IMR-90 (cell line): ENCODE measurements around the gene ASPRV1. TPM values are rescaled to one million over a fixed set of nuclear protein-coding genes. Genes with fewer than 3 reads are reported as not detected.

Source experiments
- ATAC-seq: fragments of 200-7000 bp; cut with Tn5 transposase; 2 replicates; pipeline ENCODE4 v1.9.1; 2020; ENCODE audit warnings: low read depth, mild to moderate bottlenecking, moderate library complexity
- BruUV-seq: library from RNA; stranded (reverse); fragments of 400-500 nt; replicated peaks from 2 replicates; lab custom pipeline; 2021; lab: Mats Ljungman, UMichigan
- CTCF ChIA-PET: fragments of 300-600 bp; formaldehyde crosslinking; extraction: SDS; loops from one replicate; lab custom pipeline; 2021; ENCODE audit warnings: antibody characterized with exemption; lab: Yijun Ruan, JAX
- POLR2A ChIA-PET: fragments of 300-600 bp; sonication (Branson Sonifier 250); formaldehyde crosslinking; loops from one replicate; lab custom pipeline; 2022; ENCODE audit warnings: antibody characterized with exemption; ENCODE audit not compliant: unreplicated experiment; lab: Charles Lee
- DNase-seq: peaks from one replicate; pipeline ENCODE4 v3.0.0; 2013
- H2AFZ ChIP-seq: replicated peaks from 2 replicates; pipeline ENCODE3; 2013; ENCODE audit warnings: low read length, mild to moderate bottlenecking; ENCODE audit not compliant: poor library complexity
- H2AK5ac ChIP-seq: 2 replicates; pipeline ENCODE4 v1.6.1; 2013; ENCODE audit warnings: low read depth, low read length, inconsistent platforms
- H2AK9ac ChIP-seq: replicated peaks from 2 replicates; pipeline ENCODE3; 2013; ENCODE audit warnings: mild to moderate bottlenecking, low read depth, low read length, moderate library complexity; ENCODE audit not compliant: poor library complexity
- H2BK120ac ChIP-seq: 2 replicates; pipeline ENCODE4 v1.6.1; 2013; ENCODE audit warnings: low read depth, low read length, inconsistent platforms
- H2BK15ac ChIP-seq: 3 replicates; pipeline ENCODE4 v1.6.1; 2013; ENCODE audit warnings: low read depth, low read length, inconsistent platforms
- H2BK20ac ChIP-seq: 2 replicates; pipeline ENCODE4 v1.6.1; 2013; ENCODE audit warnings: low read depth, mild to moderate bottlenecking, inconsistent platforms, low read length, moderate library complexity
- H2BK5ac ChIP-seq: 2 replicates; pipeline ENCODE4 v1.6.1; 2013; ENCODE audit warnings: mild to moderate bottlenecking, low read depth, low read length, inconsistent platforms; ENCODE audit not compliant: poor library complexity, severe bottlenecking
- H3K14ac ChIP-seq: replicated peaks from 2 replicates; pipeline ENCODE4 v1.6.1; 2013; ENCODE audit warnings: low read depth, low read length, inconsistent platforms
- H3K18ac ChIP-seq: 2 replicates; pipeline ENCODE4 v1.6.1; 2013; ENCODE audit warnings: low read depth, low read length, control low read depth
- H3K23ac ChIP-seq: 2 replicates; pipeline ENCODE4 v1.6.1; 2013; ENCODE audit warnings: low read depth, low read length, inconsistent platforms
- H3K27ac ChIP-seq: 2 replicates; pipeline ENCODE4 v1.5.1; 2013; ENCODE audit warnings: mild to moderate bottlenecking, control low read depth, low read length; ENCODE audit not compliant: insufficient read depth
- H3K27me3 ChIP-seq: 2 replicates; pipeline ENCODE4 v1.6.1; 2013; ENCODE audit warnings: low read length; ENCODE audit not compliant: control insufficient read depth, insufficient read depth
- H3K36me3 ChIP-seq: 2 replicates; pipeline ENCODE4 v1.6.1; 2013; ENCODE audit warnings: low read length, mixed read lengths; ENCODE audit not compliant: control insufficient read depth, insufficient read depth
- H3K4ac ChIP-seq: 2 replicates; pipeline ENCODE4 v1.6.1; 2013; ENCODE audit warnings: low read depth, low read length, inconsistent platforms
- H3K4me1 ChIP-seq: 2 replicates; pipeline ENCODE4 v1.6.1; 2013; ENCODE audit warnings: low read length, mixed read lengths; ENCODE audit not compliant: control insufficient read depth, insufficient read depth
- H3K4me2 ChIP-seq: 2 replicates; pipeline ENCODE4 v1.6.1; 2013; ENCODE audit warnings: low read depth, mild to moderate bottlenecking, control low read depth, low read length, moderate library complexity
- H3K4me3 ChIP-seq: 2 replicates; pipeline ENCODE4 v1.5.1; 2013; ENCODE audit warnings: low read depth, mild to moderate bottlenecking, control low read depth, low read length, moderate library complexity; ENCODE audit not compliant: insufficient read depth
- H3K56ac ChIP-seq: 2 replicates; pipeline ENCODE4 v1.6.1; 2013; ENCODE audit warnings: low read length, inconsistent platforms; ENCODE audit not compliant: insufficient read depth; ENCODE audit errors: extremely low read depth
- H3K79me1 ChIP-seq, 2 experiments: 2 replicates each; pipeline ENCODE4 v1.6.1; 2013; ENCODE audit warnings: low read length in 2 of 2, inconsistent platforms in 1 of 2, low read depth in 1 of 2
- H3K9ac ChIP-seq: 2 replicates; pipeline ENCODE4 v1.6.1; 2013; ENCODE audit warnings: low read depth, low read length, control low read depth
- H3K9me1 ChIP-seq: 2 replicates; pipeline ENCODE4 v1.6.1; 2013; ENCODE audit warnings: low read length, inconsistent platforms; ENCODE audit not compliant: insufficient read depth
- H3K9me3 ChIP-seq: 2 replicates; pipeline ENCODE4 v1.6.1; 2013; ENCODE audit warnings: low read length; ENCODE audit not compliant: control insufficient read depth, insufficient read depth
- H4K20me1 ChIP-seq: 2 replicates; pipeline ENCODE4 v1.6.1; 2013; ENCODE audit warnings: low read length, inconsistent platforms; ENCODE audit not compliant: insufficient read depth
- H4K5ac ChIP-seq: 2 replicates; pipeline ENCODE4 v1.6.1; 2013; ENCODE audit warnings: mild to moderate bottlenecking, low read depth, low read length, control low read depth
- H4K8ac ChIP-seq, 2 experiments: 2 replicates each; pipeline ENCODE4 v1.6.1; 2013; ENCODE audit warnings: low read depth in 2 of 2, low read length in 2 of 2, control low read depth in 1 of 2, inconsistent platforms in 1 of 2
- H4K91ac ChIP-seq: 2 replicates; pipeline ENCODE4 v1.6.1; 2013; ENCODE audit warnings: low read depth, low read length, inconsistent platforms; ENCODE audit not compliant: insufficient read depth
- BHLHE40 ChIP-seq: fragments of 150-350 bp; IDR thresholded peaks from 2 replicates; pipeline ENCODE4 v1.6.1; 2016; ENCODE audit warnings: mild to moderate bottlenecking, low read depth, low read length
- MAFK ChIP-seq: IDR thresholded peaks from 2 replicates; pipeline ENCODE4 v1.6.1; 2012; ENCODE audit warnings: low read depth, low read length, improper control_type of control experiment
- RAD21 ChIP-seq: IDR thresholded peaks from 2 replicates; pipeline ENCODE4 v1.6.1; 2012; ENCODE audit warnings: low read length, improper control_type of control experiment
- WGBS, 2 experiments: methylation state at CpG; one replicate each; pipeline versions ENCODE4 v1.1.5 to v1.1.7; 2013; ENCODE audit warnings: missing lambda C conversion rate in 2 of 2; ENCODE audit not compliant: insufficient read length in 1 of 2; ENCODE audit errors: extremely low coverage in 2 of 2; 5-methylcytosine and 5-hydroxymethylcytosine counted together
- dilution Hi-C: fragments of 300-500 bp; cut with HindIII; formaldehyde crosslinking; loops from one replicate; pipeline ENCODE4 v1.14.3; 2018; ENCODE audit warnings: low sequenced_read_pairs; ENCODE audit not compliant: unreplicated experiment
- in situ Hi-C: fragments of 300-500 bp; cut with MboI; formaldehyde crosslinking; loops from 3 replicates; pipeline ENCODE4 v1.14.3; 2019; ENCODE audit warnings: low sequenced_read_pairs, inconsistent platforms, mixed read lengths
- intact Hi-C: fragments of 100-400 bp; cut with micrococcal nuclease; formaldehyde crosslinking; loops from 2 replicates; pipeline ENCODE4 v1.10.0; 2022
- polyA plus RNA-seq, 3 experiments: library from polyadenylated mRNA; depleted of rRNA; stranded (reverse); fragments of >200 nt; gene quantifications; 2 replicates each; pipeline ENCODE4 v1.2.3, GENCODE V29; 2012; ENCODE audit warnings: low replicate concordance in 1 of 3
- total RNA-seq: library from RNA; depleted of rRNA; stranded (reverse); fragments of >200 nt; gene quantifications from 2 replicates; pipeline ENCODE4 v1.2.3, GENCODE V29; 2012

Gene ASPRV1
- total and polyA plus RNA-seq, 2 of the 4 experiments (the other 2 are of a cell fraction), result 0.14 to 0.18 TPM

DNA sequence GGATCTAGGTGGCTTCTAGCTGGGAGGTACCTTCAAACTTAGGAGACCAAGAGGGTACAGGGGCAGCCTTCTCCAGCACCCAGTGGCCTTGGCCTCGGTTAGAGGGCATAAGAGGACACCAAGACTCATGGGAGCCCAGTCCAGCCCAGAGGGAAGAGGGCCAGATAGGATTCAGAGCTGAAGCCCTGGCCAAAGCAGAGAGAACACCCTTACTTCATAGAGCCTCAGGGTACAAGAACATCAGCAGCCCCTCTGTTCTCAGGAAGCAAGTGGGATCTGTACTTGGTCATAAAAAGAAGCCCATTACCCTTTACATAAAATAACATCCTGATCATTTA, 45.0 kb upstream of the ASPRV1 start:
- Histone ChIP-seq H2AK9ac (no peak overlapping the region), H3K4ac (no peak overlapping the region), H3K4me3 (no peak overlapping the region), H3K4me1 (peaks cover 3% of the 10 kb centered on the region), H2AFZ (no peak overlapping the region), H3K23ac (no peak overlapping the region), H2AK5ac (no peak overlapping the region), H2BK15ac (no peak overlapping the region), H4K5ac (no peak overlapping the region), H2BK20ac (no peak overlapping the region), H3K9me1 (peaks cover 9% of the 10 kb centered on the region; the same call in 1 of the 2 replicates), H2BK120ac (no peak overlapping the region), H3K18ac (no peak overlapping the region), H3K79me1 (no peaks in the 10 kb centered on the region), H3K9ac (no peak overlapping the region), H3K36me3 (no peaks in the 10 kb centered on the region), H3K9me3 (no peaks in the 10 kb centered on the region), H3K27me3 (no peaks in the 10 kb centered on the region), H4K20me1 (no peaks in the 10 kb centered on the region), H4K8ac (no peak overlapping the region), H3K27ac (no peak overlapping the region), H3K14ac (no peak overlapping the region), H3K56ac (no peak overlapping the region), H4K91ac (no peak overlapping the region), H2BK5ac (no peak overlapping the region), H3K4me2 (no peak overlapping the region)
- in situ Hi-C loops (no loop called here), intact Hi-C loops (no loop called here), dilution Hi-C loops (no loop called here)
- ChIA-PET POLR2A (no interaction called here), CTCF (no interaction called here)
- ATAC-seq (no peak), DNase-seq (no peak)
- WGBS, 2 experiments, result no CpG with 5 or more reads among the region's 1 CpG
- BruUV-seq, result no TSS peak
- TF ChIP-seq BHLHE40, result no peak
- TF ChIP-seq MAFK, result no peak
- TF ChIP-seq RAD21, result no peak
